NCI-H1105 treated with DMSO at 0.1 percent for 48 hours (cell line): Measurements from ENCODE around the gene KRT79.
"Not testable (repeated sequence)": the region's sequence is repeated elsewhere in the genome, so short reads cannot be mapped to it uniquely, and the experiment has no call there.

Experiments
- DNase-seq: peaks from one replicate; lab custom pipeline; 2025; lab: John Stamatoyannopoulos, UW

Gene KRT79

DNA sequence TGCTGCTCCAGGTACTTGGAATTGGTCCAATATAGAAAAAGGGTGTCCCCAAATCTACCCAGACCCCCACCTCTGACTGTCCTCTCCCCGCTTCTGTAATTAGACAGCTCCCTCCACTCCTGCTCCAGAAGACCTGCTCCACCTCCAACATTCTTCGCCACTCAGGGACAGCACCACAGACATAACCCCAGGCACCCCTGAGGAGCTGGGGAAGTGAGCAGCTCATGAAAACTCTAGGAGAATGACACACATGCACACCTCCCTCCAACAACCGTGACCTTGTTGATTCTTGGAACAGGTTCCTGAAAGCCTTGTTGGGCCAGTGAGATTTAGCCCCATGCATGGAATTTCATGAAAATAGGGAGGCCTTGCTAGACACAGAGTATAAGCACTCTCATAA, 28.4 kb downstream of the KRT79 start:
- no peak for DNase-seq

- no peak for DNase-seq
Measured at GRCh38 chr12:52805000-52805399, 29.1 kb downstream of the KRT79 start.

DNA sequence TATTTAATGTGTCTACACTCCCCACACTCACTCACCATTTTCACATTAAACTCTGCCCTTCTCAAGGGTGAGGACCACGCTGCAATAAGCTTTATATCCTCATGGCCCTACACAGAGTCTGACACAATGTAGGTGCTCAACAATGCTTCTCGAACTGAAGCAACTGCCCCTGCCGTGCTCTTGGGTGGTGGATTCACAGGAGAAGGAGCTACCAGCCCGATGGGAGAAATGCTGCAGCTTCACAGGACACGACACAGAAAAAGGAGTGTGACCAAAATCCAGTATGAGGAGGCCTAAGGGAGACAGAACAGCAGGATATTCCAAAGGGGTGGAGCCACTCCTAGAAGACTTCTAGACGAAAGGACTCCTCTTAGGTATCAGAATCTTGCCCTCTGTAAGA, 31.7 kb downstream of the KRT79 start:
- DNase-seq, result no peak

GRCh38 chr12:52801773-52802172, 32.3 kb downstream of the KRT79 start:
- DNase-seq, result no peak

GRCh38 chr12:52800259-52800917, 33.7 kb downstream of the KRT79 start:
- no peak for DNase-seq

DNA sequence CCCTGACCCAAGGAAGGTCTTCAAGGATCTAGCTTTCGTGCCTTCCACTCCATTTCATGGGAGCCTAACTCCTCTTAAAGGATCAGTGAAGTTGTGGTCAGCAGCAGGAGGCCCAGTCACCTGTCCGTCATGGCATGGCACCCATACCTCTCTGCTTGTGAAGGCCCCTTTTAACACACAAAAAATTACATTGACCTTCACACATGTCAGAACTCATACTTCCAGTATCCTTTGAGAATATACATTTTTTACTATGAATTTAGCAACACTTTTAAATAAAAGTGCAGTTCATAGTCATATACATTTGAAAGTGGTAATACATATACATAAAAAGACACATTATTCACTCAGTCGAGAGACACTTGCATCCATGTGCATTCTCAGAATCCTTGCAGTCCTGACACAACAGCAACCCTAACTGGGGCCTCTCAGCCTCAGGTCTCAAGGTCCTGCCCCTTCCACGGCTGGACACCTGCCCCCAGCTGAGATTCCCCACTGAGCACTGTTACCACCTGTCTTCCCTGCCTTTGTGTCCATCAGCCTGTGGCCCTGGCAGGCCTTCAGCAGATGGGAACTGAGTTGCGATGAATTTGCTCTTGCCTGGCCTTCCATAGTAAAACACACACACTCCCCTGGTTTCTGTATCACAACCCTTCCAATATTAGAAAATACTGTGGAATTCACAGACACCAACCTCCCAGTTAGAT, 34.5 kb downstream of the KRT79 start:
- no peak for DNase-seq

- DNase-seq, result no peak
Measured at GRCh38 chr12:52798671-52799504, 35.2 kb downstream of the KRT79 start.

DNA sequence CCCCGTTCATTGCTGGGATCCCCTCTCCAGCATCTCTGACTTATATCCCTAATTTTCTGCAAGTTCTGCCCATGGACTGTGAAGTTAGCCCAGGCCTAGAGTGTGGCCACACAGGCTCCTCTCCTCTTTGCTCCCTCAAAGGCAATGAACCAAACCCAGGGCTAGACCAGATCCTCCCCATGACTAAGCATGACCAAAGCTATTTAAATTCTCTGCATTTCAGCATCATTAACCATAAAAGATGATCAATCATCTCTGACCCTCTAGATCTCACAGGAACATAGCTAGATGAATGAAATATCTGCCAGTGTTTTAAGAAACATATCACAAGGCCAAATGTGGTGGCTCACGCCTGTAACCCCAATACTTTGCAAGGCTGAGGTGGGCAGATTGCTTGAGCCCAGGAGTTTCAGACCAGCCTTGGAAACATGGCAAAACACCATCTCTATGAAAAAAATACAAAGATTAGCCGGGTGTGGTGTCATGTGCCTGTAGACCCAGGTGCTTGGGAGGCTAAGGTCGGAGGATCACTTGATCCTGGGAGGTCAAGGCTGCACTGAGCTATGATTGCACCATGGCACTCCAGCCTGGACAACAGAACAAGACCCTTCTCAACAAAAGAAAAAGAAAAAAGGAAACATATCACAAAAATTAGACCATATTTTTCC, 36.0 kb downstream of the KRT79 start:
- DNase-seq, result no peak

- DNase-seq, result no peak
Measured at GRCh38 chr12:52797529-52797894, 36.6 kb downstream of the KRT79 start.

- DNase-seq, result no peak
Measured at GRCh38 chr12:52796839-52797528, 37.1 kb downstream of the KRT79 start.

DNA sequence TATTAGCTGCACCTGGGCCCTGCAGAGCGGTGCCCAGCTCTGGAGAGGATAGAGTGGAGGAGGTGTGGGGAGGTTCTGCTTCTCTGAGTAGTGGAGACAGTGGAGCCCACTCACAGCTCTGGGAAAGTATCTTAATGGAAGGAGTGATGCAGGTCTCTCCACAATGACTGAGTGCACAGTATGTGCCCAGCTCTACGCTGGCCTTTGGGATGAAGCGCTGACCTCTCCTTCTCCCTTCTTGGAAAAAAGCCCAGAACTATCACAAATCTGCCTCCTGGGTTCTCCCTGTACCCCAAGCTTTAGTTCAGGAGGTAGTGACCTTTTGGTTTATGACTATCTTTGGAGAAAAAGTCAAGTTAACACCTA, 37.7 kb downstream of the KRT79 start:
- DNase-seq, result no peak

DNA sequence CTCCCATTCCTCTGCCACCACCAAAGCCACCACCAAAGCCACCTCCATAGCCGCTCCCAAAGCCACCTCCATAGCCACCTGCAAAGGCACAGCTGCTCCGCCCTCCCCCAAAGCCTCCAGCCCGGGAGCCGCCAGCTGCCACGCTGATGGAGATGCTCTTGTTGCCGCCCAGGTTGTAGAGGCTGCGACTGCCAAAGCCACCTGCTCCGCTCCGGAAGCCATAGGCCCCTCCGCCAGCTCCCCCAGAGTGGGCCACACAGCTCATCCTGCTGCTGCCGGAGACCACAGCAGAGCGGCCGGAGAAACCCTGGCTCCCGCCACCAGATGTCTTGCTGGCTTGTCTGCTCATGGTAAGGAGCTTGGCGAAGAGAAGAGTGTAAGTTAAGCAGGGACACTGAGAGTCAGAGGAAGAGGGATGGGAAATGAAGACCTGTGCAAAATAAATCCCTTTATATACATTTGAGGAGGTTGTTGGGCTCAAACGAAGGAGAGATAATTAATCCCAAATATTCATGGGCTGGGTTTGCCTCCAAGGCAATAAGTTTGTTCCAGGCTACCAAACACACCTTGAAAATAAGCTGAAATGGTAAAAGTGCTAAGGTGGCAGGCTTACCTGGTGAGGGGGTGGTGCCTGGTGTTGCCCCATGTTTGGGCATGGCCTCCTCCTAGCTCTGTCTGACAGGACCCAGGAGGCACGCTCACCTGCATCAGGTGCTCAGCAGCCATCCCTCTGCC, 38.2 kb downstream of the KRT79 start, which contains the start of gene KRT3:
KRT3 (minus strand) TSS at position 424 of the 735 bp plus-strand sequence; CDS start at position 349, 75 bp downstream.
- no peak for DNase-seq

GRCh38 chr12:52795332-52795674, 38.8 kb downstream of the KRT79 start:
- not testable (repeated sequence) for DNase-seq

- no peak for DNase-seq
Measured at GRCh38 chr12:52794479-52795331, 39.4 kb downstream of the KRT79 start.

GRCh38 chr12:52792185-52793029, 41.7 kb downstream of the KRT79 start:
- DNase-seq, result no peak

GRCh38 chr12:52791271-52792184, 42.6 kb downstream of the KRT79 start:
- no peak for DNase-seq

DNA sequence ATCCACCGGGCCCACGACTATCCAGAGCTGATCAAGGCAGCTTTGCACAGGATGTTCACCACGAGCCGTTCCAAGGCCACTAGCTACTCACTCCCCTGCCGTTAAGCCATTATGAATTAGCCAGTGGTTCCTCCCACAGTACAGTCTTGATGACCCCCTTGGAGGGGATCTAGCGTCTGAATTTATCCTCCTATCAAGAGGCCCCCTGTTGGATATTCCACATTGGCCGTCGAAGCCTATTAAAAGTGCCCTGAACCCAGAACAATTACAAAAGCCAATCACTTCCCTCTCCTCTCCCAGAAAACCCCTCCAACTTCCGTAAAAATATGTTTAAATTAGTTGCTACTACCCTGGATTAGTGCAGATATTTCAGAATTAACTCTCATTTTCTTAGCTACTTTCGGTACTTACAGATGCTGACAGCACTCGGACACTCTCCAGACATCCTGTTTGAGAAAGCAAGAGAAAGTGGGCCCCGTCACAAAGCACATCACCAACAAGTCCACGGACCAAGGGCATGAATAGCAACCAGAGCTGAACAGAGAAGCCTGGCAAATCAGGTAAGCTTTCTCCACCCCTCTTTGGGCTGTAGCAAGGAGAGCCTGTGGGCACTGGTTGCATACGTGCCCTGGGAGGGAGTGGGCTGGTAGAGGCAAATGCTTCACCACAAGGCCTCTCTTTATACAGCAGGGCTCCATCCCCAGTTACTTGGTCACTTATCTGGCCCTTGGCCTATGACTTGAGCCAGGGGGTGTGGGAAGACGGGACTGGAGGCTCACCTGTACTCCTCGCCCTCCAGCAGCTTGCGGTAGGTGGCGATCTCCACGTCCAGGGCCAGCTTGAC, 43.5 kb downstream of the KRT79 start:
- no peak for DNase-seq
